ENCODE measurements around the gene UEVLD.

- TF ChIP-seq EZH2 (optimal IDR thresholded peaks at IDR 0.05; ENCODE audit: low read depth, low read length) (no peak), CTCF (IDR thresholded peaks at IDR 0.05; ENCODE audit: low read length) (no peak), EZH2phosphoT487 (IDR thresholded peaks at IDR 0.05; ENCODE audit: low read length) (no peak)
Observed at GRCh38 chr11:18490319-18490718, 98.2 kb downstream of the UEVLD start.
